ENCODE results near the gene SLC39A10. TPM values are rescaled to one million over a fixed set of nuclear protein-coding genes. Genes with fewer than 3 reads are reported as not detected.

SLC39A10 gene
- total RNA-seq, 1 donor from 2014 or later = 72.7 TPM

DNA sequence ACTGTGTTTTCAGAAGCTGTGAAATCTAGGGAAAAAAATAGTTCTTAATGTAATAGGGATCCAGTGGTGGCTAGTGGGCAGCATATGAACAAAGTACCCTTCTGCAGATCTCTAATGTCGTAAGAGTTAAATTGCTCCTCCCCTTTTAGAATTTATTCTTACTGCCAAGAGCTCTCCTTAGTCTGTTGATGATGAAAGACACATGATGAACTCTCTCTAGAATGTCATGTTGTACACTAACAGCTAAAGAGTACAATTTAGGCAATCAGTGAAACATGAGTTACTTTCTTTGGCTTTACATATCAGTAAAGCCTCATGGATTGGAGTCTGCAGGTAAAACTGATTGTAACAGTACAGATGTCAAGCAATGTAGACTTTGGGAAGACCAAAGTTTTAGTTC, 84.2 kb downstream of the SLC39A10 start:
- Mint-ChIP-seq H3K9me3 (peaks cover 7% of the 10 kb centered on the region), H3K36me3 (ENCODE audit: low read depth) (peaks cover 46% of the 10 kb centered on the region)

DNA sequence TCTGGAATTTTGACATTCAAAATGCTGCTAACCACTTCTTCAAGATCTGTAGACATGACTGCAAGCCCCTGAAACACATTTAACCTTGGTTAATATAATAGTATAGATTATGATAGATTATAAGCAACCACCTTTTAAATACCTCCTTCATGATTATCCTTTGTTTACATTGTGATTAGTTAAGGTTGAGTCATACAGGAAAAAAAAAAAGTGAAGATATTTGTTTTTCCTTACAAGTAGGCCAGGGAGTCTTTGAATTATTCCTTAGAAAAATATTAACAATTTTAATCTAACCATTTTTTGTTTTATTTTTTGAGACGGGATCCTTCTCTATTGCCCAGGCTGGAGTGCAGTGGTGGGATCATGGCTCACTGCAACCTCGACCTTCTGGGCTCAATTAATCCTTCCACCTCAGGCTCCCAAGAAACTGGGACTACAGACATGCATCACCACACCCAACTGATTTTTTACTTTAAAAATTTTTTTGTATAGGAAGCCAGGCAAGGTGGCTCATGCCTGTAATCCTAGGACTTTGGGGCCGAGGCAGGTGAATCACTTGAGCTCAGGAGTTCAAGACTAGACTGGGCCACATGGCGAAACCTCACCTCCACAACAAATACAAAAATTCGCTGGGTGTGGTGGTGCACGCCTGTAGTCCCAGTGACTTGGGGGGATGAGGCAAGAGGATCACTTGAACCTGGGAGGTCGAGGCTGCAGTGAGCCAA, 99.4 kb downstream of the SLC39A10 start:
- H3K27ac Mint-ChIP-seq (ENCODE audit: unreplicated experiment) = no peak overlapping the region
- H3K36me3 Mint-ChIP-seq (ENCODE audit: low read depth) = peaks cover 3% of the 10 kb centered on the region
- no peak overlapping the region for H3K4me3 Mint-ChIP-seq
- H3K4me1 Mint-ChIP-seq = no peaks in the 10 kb centered on the region
- TF ChIP-seq, protein P1, sequence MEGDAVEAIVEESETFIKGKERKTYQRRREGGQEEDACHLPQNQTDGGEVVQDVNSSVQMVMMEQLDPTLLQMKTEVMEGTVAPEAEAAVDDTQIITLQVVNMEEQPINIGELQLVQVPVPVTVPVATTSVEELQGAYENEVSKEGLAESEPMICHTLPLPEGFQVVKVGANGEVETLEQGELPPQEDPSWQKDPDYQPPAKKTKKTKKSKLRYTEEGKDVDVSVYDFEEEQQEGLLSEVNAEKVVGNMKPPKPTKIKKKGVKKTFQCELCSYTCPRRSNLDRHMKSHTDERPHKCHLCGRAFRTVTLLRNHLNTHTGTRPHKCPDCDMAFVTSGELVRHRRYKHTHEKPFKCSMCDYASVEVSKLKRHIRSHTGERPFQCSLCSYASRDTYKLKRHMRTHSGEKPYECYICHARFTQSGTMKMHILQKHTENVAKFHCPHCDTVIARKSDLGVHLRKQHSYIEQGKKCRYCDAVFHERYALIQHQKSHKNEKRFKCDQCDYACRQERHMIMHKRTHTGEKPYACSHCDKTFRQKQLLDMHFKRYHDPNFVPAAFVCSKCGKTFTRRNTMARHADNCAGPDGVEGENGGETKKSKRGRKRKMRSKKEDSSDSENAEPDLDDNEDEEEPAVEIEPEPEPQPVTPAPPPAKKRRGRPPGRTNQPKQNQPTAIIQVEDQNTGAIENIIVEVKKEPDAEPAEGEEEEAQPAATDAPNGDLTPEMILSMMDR (conservative IDR thresholded peaks at IDR 0.05) = no peak
- H3K9me3 Mint-ChIP-seq = peaks cover 5% of the 10 kb centered on the region
- DNase-seq (ENCODE audit: low read depth, low spot score) = no peak
- no peaks in the 10 kb centered on the region for H3K27me3 Mint-ChIP-seq (ENCODE audit: low read depth)

More for the DNA sequence above, 84.2 kb downstream of the SLC39A10 start:
- TF ChIP-seq, protein P1 (conservative IDR thresholded peaks at IDR 0.05) = no peak
- Mint-ChIP-seq H3K27ac (ENCODE audit: unreplicated experiment) (no peak overlapping the region), H3K4me3 (no peak overlapping the region), H3K27me3 (ENCODE audit: low read depth) (no peaks in the 10 kb centered on the region), H3K4me1 (no peaks in the 10 kb centered on the region)
- no peak for DNase-seq (ENCODE audit: low read depth, low spot score)

- H3K36me3 Mint-ChIP-seq (ENCODE audit: low read depth) = peaks cover 14% of the 10 kb centered on the region
- peaks cover 12% of the 10 kb centered on the region for H3K9me3 Mint-ChIP-seq
- no peaks in the 10 kb centered on the region for H3K4me1 Mint-ChIP-seq
- no peak for DNase-seq (ENCODE audit: low read depth, low spot score)
- TF ChIP-seq, protein P1 (conservative IDR thresholded peaks at IDR 0.05) = no peak
- no peak overlapping the region for H3K4me3 Mint-ChIP-seq
- H3K27me3 Mint-ChIP-seq (ENCODE audit: low read depth) = no peaks in the 10 kb centered on the region
- no peak overlapping the region for H3K27ac Mint-ChIP-seq (ENCODE audit: unreplicated experiment)
Measured at GRCh38 chr2:195758846-195759245, 101.8 kb downstream of the SLC39A10 start.

GRCh38 chr2:195759877-195760276, 102.9 kb downstream of the SLC39A10 start:
- Mint-ChIP-seq H3K4me3 (no peak overlapping the region), H3K36me3 (ENCODE audit: low read depth) (peaks cover 14% of the 10 kb centered on the region), H3K9me3 (peaks cover 16% of the 10 kb centered on the region), H3K27ac (ENCODE audit: unreplicated experiment) (no peak overlapping the region), H3K4me1 (no peaks in the 10 kb centered on the region), H3K27me3 (ENCODE audit: low read depth) (no peaks in the 10 kb centered on the region)
- TF ChIP-seq, protein P1 (conservative IDR thresholded peaks at IDR 0.05) = no peak
- DNase-seq (ENCODE audit: low read depth, low spot score) = no peak

DNA sequence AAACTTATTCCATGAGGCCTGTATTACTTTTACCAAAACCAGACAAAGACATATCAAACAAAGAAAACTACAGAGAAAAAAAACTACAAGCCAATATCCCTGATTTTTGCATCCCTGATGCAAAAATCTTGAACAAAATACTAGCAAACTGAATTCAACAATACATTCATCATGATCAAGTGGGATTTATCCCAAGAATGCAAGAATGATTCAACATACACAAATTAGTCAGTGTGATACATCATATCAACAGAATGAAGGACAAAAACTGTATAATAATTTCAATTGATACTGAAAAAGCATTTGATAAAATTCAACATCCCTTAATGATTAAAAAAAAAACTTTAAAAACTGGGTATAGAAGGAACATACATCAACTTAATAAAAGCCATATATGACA, 106.8 kb downstream of the SLC39A10 start:
- Mint-ChIP-seq H3K4me3 (no peak overlapping the region), H3K4me1 (no peaks in the 10 kb centered on the region), H3K27me3 (ENCODE audit: low read depth) (no peaks in the 10 kb centered on the region), H3K9me3 (peaks cover 25% of the 10 kb centered on the region), H3K36me3 (ENCODE audit: low read depth) (peaks cover 18% of the 10 kb centered on the region), H3K27ac (ENCODE audit: unreplicated experiment) (no peak overlapping the region)
- no peak for DNase-seq (ENCODE audit: low read depth, low spot score)
- TF ChIP-seq, protein P1 (conservative IDR thresholded peaks at IDR 0.05) = no peak
